ENCODE data around the gene PRSS2.

DNA sequence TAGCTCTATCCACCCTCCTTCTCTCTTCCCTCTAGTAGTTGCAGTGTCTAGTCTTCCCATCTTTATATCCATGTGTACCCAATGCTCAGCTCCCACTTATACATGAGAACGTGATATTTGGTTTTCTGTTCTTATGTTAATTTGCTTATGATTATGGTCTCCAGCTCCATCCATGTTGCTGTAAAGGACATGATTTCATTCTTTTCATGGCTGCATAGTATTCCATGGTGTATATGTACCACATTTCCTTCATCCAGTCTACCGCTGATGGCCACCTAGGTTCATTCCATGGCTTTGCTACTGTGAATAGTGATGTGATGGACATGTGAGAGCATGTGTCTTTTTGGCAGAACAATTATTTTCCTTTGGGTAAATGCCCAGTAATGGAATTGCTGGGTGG, 6.5 kb downstream of the PRSS2 start:
- TF ChIP-seq, protein P1, sequence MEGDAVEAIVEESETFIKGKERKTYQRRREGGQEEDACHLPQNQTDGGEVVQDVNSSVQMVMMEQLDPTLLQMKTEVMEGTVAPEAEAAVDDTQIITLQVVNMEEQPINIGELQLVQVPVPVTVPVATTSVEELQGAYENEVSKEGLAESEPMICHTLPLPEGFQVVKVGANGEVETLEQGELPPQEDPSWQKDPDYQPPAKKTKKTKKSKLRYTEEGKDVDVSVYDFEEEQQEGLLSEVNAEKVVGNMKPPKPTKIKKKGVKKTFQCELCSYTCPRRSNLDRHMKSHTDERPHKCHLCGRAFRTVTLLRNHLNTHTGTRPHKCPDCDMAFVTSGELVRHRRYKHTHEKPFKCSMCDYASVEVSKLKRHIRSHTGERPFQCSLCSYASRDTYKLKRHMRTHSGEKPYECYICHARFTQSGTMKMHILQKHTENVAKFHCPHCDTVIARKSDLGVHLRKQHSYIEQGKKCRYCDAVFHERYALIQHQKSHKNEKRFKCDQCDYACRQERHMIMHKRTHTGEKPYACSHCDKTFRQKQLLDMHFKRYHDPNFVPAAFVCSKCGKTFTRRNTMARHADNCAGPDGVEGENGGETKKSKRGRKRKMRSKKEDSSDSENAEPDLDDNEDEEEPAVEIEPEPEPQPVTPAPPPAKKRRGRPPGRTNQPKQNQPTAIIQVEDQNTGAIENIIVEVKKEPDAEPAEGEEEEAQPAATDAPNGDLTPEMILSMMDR (IDR thresholded peaks at IDR 0.05), result no peak
- no peak for TF ChIP-seq POLR2A (IDR thresholded peaks at IDR 0.05)
- TF ChIP-seq POLR2AphosphoS5 (IDR thresholded peaks at IDR 0.05), result no peak
